Stimulated activated naive CD8-positive, alpha-beta T cell treated with anti-CD3 and anti-CD28 coated beads, Interleukin-15, amount 100 ng/mL, for 72 hours (primary cell): ENCODE results near the gene ABCC3.

Experiments used
- ATAC-seq: fragments of 150-1000 bp; cut with Tn5 transposase; 2 replicates; pipeline ENCODE4 v1.10.0; 2021; ENCODE audit warnings: mild to moderate bottlenecking, moderate library complexity
- DNase-seq, 2 donors: peaks; one replicate each; pipeline ENCODE4 v3.0.0; 2021 to 2022
- H3K27ac Mint-ChIP-seq, 2 donors: one replicate each; pipeline ENCODE4 v1.8.0; 2022; ENCODE audit warnings: mild to moderate bottlenecking in 2 of 2, mixed read lengths in 2 of 2, moderate library complexity in 2 of 2
- H3K27me3 Mint-ChIP-seq: one replicate; pipeline ENCODE4 v1.8.0; 2022; ENCODE audit warnings: mixed read lengths
- H3K4me1 Mint-ChIP-seq: one replicate; pipeline ENCODE4 v1.8.0; 2022; ENCODE audit warnings: mild to moderate bottlenecking, mixed read lengths
- H3K4me3 Mint-ChIP-seq, 2 donors: one replicate each; pipeline ENCODE4 v1.8.0; 2022; ENCODE audit warnings: mild to moderate bottlenecking in 2 of 2, mixed read lengths in 2 of 2, moderate library complexity in 1 of 2
- H3K9me3 Mint-ChIP-seq, 2 donors: one replicate each; pipeline ENCODE4 v1.8.0; 2022; ENCODE audit warnings: mixed read lengths in 2 of 2

Gene ABCC3

GRCh38 chr17:50634224-50634914 lies at the start of gene ABCC3:
TSS of gene ABCC3 (plus strand) at chr17:50634881. CDS start at chr17:50634937, 56 bp downstream.
- peaks cover 93% of the 10 kb centered on the region for H3K27me3 Mint-ChIP-seq
- no peak within 1 kb of the TSS for H3K4me3 Mint-ChIP-seq
- ATAC-seq (peak; percentile 41), DNase-seq (no peak)
- H3K27ac Mint-ChIP-seq: no peak within 1 kb of the TSS
- peaks cover 6% of the 10 kb centered on the region for H3K4me1 Mint-ChIP-seq
- no peaks in the 10 kb centered on the region for H3K9me3 Mint-ChIP-seq

DNA sequence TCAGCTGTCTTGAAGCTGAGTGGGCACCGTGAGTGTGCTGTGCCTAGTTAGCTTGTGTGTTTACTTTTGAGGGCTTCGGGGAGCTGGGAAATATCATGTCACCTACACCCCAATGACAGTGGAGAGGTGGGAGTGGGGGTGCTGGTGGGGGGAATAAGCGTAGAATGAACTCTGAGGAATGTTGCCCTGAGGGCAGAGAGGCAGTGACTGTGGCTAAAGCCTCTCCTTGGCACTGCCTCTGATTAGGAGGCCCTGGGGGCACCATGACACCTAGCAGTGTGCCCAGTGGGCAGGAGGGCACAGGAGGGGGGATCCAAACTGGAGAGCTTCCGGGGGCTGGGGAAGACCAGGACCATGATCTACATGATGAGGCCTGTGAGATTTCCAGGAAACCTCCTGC lies 49.3 kb upstream of the ABCC3 start:
- no peak overlapping the region for H3K4me3 Mint-ChIP-seq
- ATAC-seq (no peak), DNase-seq (no peak)
- H3K27me3 Mint-ChIP-seq: peaks cover 27% of the 10 kb centered on the region
- peak overlapping the region in 1 of 2 donors; percentile 21 for H3K27ac Mint-ChIP-seq
- no peaks in the 10 kb centered on the region for H3K9me3 Mint-ChIP-seq
- H3K4me1 Mint-ChIP-seq: no peaks in the 10 kb centered on the region

DNA sequence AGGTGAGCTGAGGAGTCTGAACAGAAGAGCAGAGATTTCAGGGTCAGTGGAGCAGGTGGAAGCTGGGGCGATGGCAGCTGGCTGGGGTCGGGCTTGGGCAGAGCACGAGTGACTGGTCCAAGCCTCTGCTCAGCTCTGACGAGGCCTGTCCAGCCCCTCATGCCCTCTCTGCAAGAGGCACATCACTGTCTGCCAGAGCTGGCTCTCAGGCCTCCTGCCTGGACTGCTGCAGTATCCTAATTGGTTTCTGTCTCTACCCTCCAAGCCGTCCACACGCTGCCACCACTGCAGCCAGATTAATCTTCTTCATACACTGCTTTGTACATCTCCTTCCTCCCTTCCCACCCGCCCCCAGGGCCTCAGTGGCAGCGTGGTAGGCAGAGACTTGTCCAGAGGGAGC lies 48.8 kb upstream of the ABCC3 start:
- DNase-seq (no peak), ATAC-seq (no peak)
- Mint-ChIP-seq H3K27me3 (peaks cover 22% of the 10 kb centered on the region), H3K4me3 (no peak overlapping the region), H3K9me3 (no peaks in the 10 kb centered on the region), H3K27ac (peak overlapping the region in 1 of 2 donors; percentile 21), H3K4me1 (no peaks in the 10 kb centered on the region)

GRCh38 chr17:50586421-50587247 lies 48.0 kb upstream of the ABCC3 start:
- Mint-ChIP-seq H3K9me3 (no peaks in the 10 kb centered on the region), H3K4me1 (no peaks in the 10 kb centered on the region), H3K4me3 (no peak overlapping the region), H3K27me3 (peaks cover 22% of the 10 kb centered on the region), H3K27ac (peak overlapping the region in 1 of 2 donors; percentile 74)
- no peak for ATAC-seq
- no peak for DNase-seq

DNA sequence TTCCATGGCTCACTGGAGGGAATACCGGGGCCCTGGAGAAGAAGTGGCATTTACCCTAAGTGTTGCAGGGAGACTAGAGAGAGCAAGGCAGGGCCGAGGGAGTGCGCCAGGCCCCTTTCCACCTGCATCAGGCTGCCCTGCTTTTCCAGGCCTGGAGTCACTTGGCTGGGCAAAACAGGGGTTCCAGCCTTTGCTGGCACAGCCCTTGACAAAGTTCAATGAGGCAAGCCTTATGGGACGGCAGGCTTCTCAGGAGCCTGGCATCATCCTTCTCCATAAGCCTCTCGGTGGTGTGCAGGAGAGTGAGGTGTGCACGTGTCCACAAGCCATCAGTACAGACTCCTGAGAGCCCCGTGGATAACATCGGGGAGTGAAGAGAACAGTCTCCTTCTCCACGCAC lies 47.1 kb upstream of the ABCC3 start:
- Mint-ChIP-seq H3K27ac (no peak overlapping the region), H3K4me3 (no peak overlapping the region), H3K4me1 (no peaks in the 10 kb centered on the region), H3K9me3 (no peaks in the 10 kb centered on the region), H3K27me3 (peaks cover 13% of the 10 kb centered on the region)
- DNase-seq (no peak), ATAC-seq (no peak)

DNA sequence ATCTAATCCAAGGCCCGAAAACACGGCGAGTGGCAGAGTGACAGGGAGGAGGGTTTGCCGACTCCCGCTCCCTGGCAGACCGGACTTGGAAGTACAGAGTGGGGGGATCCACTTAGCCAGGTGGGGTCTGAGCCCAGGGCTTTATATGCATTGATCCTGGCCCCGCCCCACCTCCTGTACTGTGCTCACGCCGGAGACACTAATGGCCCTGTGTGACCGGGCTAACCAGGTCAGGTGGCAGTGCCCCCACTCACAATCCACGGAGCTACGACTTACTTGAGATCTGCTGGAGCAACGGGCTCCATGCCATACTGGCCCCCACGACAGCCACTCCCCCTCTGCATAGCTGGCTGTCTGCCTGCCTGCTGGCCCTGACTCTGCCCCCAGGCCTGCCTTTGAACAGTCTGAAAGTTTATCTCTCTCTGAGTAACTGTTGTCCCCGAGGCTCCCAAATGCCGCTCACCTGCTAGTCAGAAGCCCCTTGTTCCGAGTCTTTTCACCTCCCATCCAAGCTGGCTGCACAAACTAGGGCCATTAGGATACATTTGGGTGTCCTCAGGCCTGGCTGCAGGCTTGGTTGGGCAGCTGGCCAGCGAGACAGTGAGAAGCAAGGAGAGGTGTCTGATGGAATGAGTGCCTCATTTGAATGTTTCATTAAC lies 46.2 kb upstream of the ABCC3 start:
- Mint-ChIP-seq H3K9me3 (no peaks in the 10 kb centered on the region), H3K27me3 (peaks cover 8% of the 10 kb centered on the region), H3K4me1 (no peaks in the 10 kb centered on the region), H3K27ac (no peak overlapping the region), H3K4me3 (no peak overlapping the region)
- no peak for ATAC-seq
- no peak for DNase-seq

DNA sequence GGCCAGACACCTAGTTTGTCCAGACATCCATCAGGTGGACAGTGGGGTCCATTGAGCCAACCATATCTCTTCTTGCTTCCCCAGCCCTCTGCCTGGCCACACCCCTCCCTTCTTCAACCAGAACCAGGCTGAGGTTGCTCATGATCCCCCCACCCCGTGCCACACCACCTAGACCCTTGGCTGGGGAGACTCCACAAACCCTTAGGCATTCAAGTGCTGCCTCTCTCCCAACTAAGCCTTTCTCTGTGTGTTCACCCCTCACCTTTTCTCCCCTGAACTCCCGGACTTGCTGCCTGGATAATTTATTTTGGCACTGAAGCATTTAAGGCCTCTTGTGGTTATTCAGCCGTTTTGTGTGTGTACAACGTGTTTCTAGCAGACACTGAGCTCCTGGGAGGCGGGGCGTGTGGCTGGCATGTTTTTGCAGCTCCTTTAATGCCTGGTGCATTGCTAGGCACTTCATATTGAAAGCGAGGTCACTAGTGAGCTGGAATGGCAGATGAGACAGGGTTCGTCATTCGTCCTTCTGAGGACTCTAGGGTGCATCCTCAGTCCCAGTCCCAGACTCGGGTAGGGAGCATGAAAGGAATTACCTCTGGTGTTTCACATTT lies 45.5 kb upstream of the ABCC3 start:
- peaks cover 1% of the 10 kb centered on the region for H3K27me3 Mint-ChIP-seq
- no peak overlapping the region for H3K4me3 Mint-ChIP-seq
- no peak overlapping the region for H3K27ac Mint-ChIP-seq
- no peaks in the 10 kb centered on the region for H3K9me3 Mint-ChIP-seq
- H3K4me1 Mint-ChIP-seq: no peaks in the 10 kb centered on the region
- DNase-seq (no peak), ATAC-seq (no peak)

GRCh38 chr17:50590946-50591737 lies 43.5 kb upstream of the ABCC3 start:
- ATAC-seq (no peak), DNase-seq (no peak)
- H3K27me3 Mint-ChIP-seq: no peaks in the 10 kb centered on the region
- H3K4me1 Mint-ChIP-seq: no peaks in the 10 kb centered on the region
- H3K4me3 Mint-ChIP-seq: no peak overlapping the region
- no peak overlapping the region for H3K27ac Mint-ChIP-seq
- no peaks in the 10 kb centered on the region for H3K9me3 Mint-ChIP-seq

- no peak for DNase-seq
- Mint-ChIP-seq H3K4me3 (no peak overlapping the region), H3K9me3 (no peaks in the 10 kb centered on the region), H3K4me1 (no peaks in the 10 kb centered on the region), H3K27ac (no peak overlapping the region), H3K27me3 (no peaks in the 10 kb centered on the region)
- ATAC-seq: no peak
These were observed 41.4 kb upstream of the ABCC3 start for GRCh38 chr17:50593321-50593720.

GRCh38 chr17:50594128-50594823 lies 40.4 kb upstream of the ABCC3 start:
- no peak overlapping the region for H3K4me3 Mint-ChIP-seq
- no peak for DNase-seq
- H3K27me3 Mint-ChIP-seq: no peaks in the 10 kb centered on the region
- no peaks in the 10 kb centered on the region for H3K4me1 Mint-ChIP-seq
- H3K27ac Mint-ChIP-seq: no peak overlapping the region
- no peaks in the 10 kb centered on the region for H3K9me3 Mint-ChIP-seq
- no peak for ATAC-seq

DNA sequence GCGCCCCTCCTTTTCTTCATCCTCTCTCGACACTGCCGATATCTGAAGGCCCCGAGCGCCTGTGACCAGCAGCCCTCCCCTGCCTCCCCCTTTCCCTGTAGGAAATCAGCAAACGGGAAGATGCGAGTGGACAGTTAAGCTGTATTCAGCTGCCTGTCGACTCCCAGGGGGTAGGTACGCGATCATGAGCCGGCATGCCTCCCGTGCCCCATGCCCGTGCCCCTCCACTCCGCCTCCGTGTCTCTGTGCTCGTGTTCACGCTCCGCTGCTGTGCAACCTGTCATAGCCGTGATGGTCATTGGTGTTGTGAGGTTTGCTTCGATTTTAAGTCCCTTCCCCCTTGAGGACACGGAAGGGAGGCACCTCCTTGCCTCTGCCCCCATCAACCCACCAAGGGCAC lies 39.8 kb upstream of the ABCC3 start:
- Mint-ChIP-seq H3K4me1 (no peaks in the 10 kb centered on the region), H3K9me3 (no peaks in the 10 kb centered on the region), H3K27ac (no peak overlapping the region), H3K27me3 (no peaks in the 10 kb centered on the region), H3K4me3 (no peak overlapping the region)
- ATAC-seq (no peak), DNase-seq (no peak)

- H3K9me3 Mint-ChIP-seq: no peaks in the 10 kb centered on the region
- H3K27me3 Mint-ChIP-seq: peaks cover 8% of the 10 kb centered on the region
- ATAC-seq: peak; percentile 42
- peak overlapping the region in 1 of 2 donors; percentile 63 for H3K27ac Mint-ChIP-seq
- no peaks in the 10 kb centered on the region for H3K4me1 Mint-ChIP-seq
- no peak for DNase-seq
- H3K4me3 Mint-ChIP-seq: no peak overlapping the region
These were observed 38.3 kb upstream of the ABCC3 start for GRCh38 chr17:50596191-50597037.

GRCh38 chr17:50598487-50598886 lies 36.2 kb upstream of the ABCC3 start:
- Mint-ChIP-seq H3K4me1 (no peaks in the 10 kb centered on the region), H3K9me3 (no peaks in the 10 kb centered on the region), H3K27me3 (peaks cover 25% of the 10 kb centered on the region), H3K27ac (no peak overlapping the region), H3K4me3 (no peak overlapping the region)
- ATAC-seq: no peak
- DNase-seq: no peak

DNA sequence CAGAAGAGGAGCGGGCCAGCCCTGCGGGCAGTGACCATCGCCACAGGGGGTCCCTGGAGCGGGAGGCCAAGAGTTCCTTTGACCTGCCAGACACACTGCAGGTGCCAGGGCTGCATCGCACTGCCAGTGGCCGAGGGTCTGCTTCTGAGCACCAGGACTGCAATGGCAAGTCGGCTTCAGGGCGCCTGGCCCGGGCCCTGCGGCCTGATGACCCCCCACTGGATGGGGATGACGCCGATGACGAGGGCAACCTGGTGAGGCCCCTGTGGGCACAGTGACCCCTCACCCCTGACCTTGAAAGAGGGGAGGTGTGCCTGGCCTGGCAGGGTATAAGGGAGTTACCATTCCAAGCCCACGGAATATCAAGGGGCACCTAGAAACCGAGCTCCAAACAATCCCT lies 35.1 kb upstream of the ABCC3 start:
- no peak for ATAC-seq

More for the DNA sequence above, 35.1 kb upstream of the ABCC3 start:
- Mint-ChIP-seq H3K27me3 (peaks cover 36% of the 10 kb centered on the region), H3K27ac (no peak overlapping the region), H3K4me1 (no peaks in the 10 kb centered on the region), H3K4me3 (no peak overlapping the region), H3K9me3 (no peaks in the 10 kb centered on the region)
- DNase-seq: no peak
